A375 (cell line): ENCODE data around the gene SPOCK2. TPM values are rescaled to one million over a fixed set of nuclear protein-coding genes. Genes with fewer than 3 reads are reported as not detected.

Experiments
- total RNA-seq: library from RNA; depleted of rRNA; stranded (reverse); fragments of >200 nt; shearing (Covaris generic); gene quantifications from 2 replicates; pipeline ENCODE4 v1.2.3, GENCODE V29; 2014; rRNA removed

The SPOCK2 gene, protein sequence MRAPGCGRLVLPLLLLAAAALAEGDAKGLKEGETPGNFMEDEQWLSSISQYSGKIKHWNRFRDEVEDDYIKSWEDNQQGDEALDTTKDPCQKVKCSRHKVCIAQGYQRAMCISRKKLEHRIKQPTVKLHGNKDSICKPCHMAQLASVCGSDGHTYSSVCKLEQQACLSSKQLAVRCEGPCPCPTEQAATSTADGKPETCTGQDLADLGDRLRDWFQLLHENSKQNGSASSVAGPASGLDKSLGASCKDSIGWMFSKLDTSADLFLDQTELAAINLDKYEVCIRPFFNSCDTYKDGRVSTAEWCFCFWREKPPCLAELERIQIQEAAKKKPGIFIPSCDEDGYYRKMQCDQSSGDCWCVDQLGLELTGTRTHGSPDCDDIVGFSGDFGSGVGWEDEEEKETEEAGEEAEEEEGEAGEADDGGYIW
- total RNA-seq = 0.75 and 0.85 TPM in 2 replicates

DNA sequence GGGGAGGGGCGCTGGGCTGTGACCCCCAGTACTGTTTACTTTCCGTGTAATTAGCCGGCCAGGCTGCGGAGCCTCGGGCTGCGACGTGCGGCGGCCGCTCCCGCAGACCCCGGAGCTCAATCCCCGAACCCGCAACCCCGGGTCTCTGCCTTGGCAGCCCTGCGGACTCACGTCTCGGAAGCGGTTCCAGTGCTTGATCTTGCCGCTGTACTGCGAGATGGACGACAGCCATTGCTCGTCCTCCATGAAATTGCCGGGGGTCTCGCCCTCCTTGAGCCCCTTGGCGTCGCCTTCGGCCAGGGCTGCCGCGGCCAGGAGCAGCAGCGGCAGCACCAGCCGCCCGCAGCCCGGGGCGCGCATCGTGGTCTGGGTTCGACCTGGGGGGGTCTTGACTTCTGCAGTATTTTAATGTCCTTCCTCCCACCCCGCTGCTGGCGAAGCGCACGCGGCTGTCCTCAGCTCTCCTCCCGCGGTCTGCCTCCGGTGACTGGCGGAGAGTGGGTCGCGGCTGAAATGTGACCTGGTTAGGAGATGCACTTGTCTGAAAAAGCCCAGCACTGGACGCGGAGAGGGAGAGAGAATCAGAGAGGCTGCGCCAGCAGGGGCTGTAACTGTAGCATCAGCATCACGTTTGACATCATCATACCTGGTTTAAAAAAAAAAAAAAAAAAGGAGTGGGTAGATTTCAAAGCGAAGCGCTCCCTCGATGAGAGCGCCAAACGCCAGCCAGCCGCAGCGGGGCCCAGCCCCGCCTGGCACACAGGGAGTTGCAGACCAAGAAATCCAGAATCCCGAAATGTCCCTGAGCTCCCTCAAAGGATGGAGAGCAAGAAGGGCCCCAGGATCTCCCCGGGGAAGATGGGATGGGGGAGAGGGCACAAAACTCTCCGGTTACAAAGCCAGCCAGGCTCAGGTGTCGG is at the start of gene SPOCK2:
TSS of gene SPOCK2 (minus strand) at position 583 of the 920 bp plus-strand sequence. CDS start at position 360, 223 bp downstream.

Other genes starting within 250 kb of the SPOCK2 start
- gene PSAP, start 237.3 kb downstream of the SPOCK2 start, total RNA-seq = 390 and 399 TPM in 2 replicates
- gene CHST3, start 124.2 kb downstream of the SPOCK2 start, total RNA-seq = 17.9 and 18.5 TPM in 2 replicates
- 20.0 and 25.0 TPM in 2 replicates for gene ANAPC16, start 127.5 kb upstream of the SPOCK2 start, total RNA-seq
- 15.2 and 21.6 TPM in 2 replicates for gene ASCC1, start 127.7 kb upstream of the SPOCK2 start, total RNA-seq
- gene DDIT4, start 185.4 kb upstream of the SPOCK2 start, total RNA-seq = 264 and 326 TPM in 2 replicates